Ovary (tissue), 3 donors: ENCODE measurements around the gene CP.

Source experiments
- CTCF ChIP-seq, 3 donors: fragments of 450-650 bp in 2 of 3; fragments of 200-600 bp in 1 of 3; IDR thresholded peaks; one replicate each; pipeline versions ENCODE4 v1.5.1 to v1.8.0; 2016 to 2022; ENCODE audit warnings: antibody characterized with exemption in 3 of 3, mild to moderate bottlenecking in 1 of 3
- EP300 ChIP-seq: sonication (generic); formaldehyde crosslinking; IDR thresholded peaks from one replicate; pipeline ENCODE4 v1.6.1; 2017; ENCODE audit warnings: antibody characterized with exemption
- POLR2A ChIP-seq: fragments of 450-650 bp; IDR thresholded peaks from one replicate; pipeline ENCODE4 v1.6.1; 2017; ENCODE audit warnings: antibody characterized with exemption, mild to moderate bottlenecking, moderate library complexity
- donor health status: DM: no; HTN: no; CAD: no.

- no peak for TF ChIP-seq EP300
- TF ChIP-seq CTCF (IDR thresholded peaks at IDR 0.05): no peak
- TF ChIP-seq POLR2A: peak; percentile 95
Measured at GRCh38 chr3:149129326-149130205, 92.1 kb downstream of the CP start, which contains the start of gene HPS3.
